ENCODE data around the gene PLEKHA6. TPM values are rescaled to one million over a fixed set of nuclear protein-coding genes. Genes with fewer than 3 reads are reported as not detected.

Gene PLEKHA6
- total RNA-seq, 6 experiments from 2014 or later: 16.6 to 31.1 (median 22.1) TPM

GRCh38 chr1:204404629-204405028 lies 44.9 kb upstream of the PLEKHA6 start:
- Histone ChIP-seq H3K27me3 (no peaks in the 10 kb centered on the region), H3K36me3 (peaks cover 5 to 55% (median 19%) of the 10 kb centered on the region in 4 donors), H3K27ac (no peak overlapping the region), H3K4me1 (peaks cover 0 to 17% (median 0%) of the 10 kb centered on the region in 4 donors), H3K9me3 (no peaks in the 10 kb centered on the region), H3K4me3 (no peak overlapping the region)
- WGBS (ENCODE audit: insufficient coverage, low coverage, low lambda C conversion rate, missing lambda C conversion rate): 36% methylated on average over 2 of the region's 2 CpGs
- DNase-seq: no peak
- no peak for ATAC-seq
- no peak for TF ChIP-seq POLR2A (IDR thresholded peaks at IDR 0.05)
- no peak for TF ChIP-seq CTCF (IDR thresholded peaks at IDR 0.05)
- intact Hi-C loops (cut with DNase I): no loop called here

GRCh38 chr1:204402391-204402790 lies 42.7 kb upstream of the PLEKHA6 start:
- H3K27ac ChIP-seq: no peak overlapping the region
- WGBS (ENCODE audit: insufficient coverage, low coverage, low lambda C conversion rate, missing lambda C conversion rate): 91% methylated on average over 4 of the region's 4 CpGs
- H3K4me1 ChIP-seq: peaks cover 0 to 17% (median 0%) of the 10 kb centered on the region in 4 donors
- H3K27me3 ChIP-seq: no peaks in the 10 kb centered on the region
- ATAC-seq (no peak), DNase-seq (no peak)
- intact Hi-C loops (cut with DNase I): no loop called here
- TF ChIP-seq POLR2A (IDR thresholded peaks at IDR 0.05) (no peak), CTCF (IDR thresholded peaks at IDR 0.05) (no peak)
- no peak overlapping the region for H3K4me3 ChIP-seq
- H3K36me3 ChIP-seq: peaks cover 5 to 62% (median 22%) of the 10 kb centered on the region in 4 donors
- H3K9me3 ChIP-seq: no peaks in the 10 kb centered on the region

- ATAC-seq (no peak), DNase-seq (no peak)
- Histone ChIP-seq H3K36me3 (peaks cover 5 to 62% (median 22%) of the 10 kb centered on the region in 4 donors), H3K9me3 (no peaks in the 10 kb centered on the region), H3K4me3 (no peak overlapping the region), H3K27ac (no peak overlapping the region), H3K27me3 (no peaks in the 10 kb centered on the region), H3K4me1 (peaks cover 0 to 14% (median 0%) of the 10 kb centered on the region in 4 donors)
- intact Hi-C loops (cut with DNase I): no loop called here
- WGBS (ENCODE audit: insufficient coverage, low coverage, low lambda C conversion rate, missing lambda C conversion rate): 93% methylated on average over 2 of the region's 3 CpGs
- no peak for TF ChIP-seq CTCF (IDR thresholded peaks at IDR 0.05)
- no peak for TF ChIP-seq POLR2A (IDR thresholded peaks at IDR 0.05)
Measured at GRCh38 chr1:204401730-204402129, 42.0 kb upstream of the PLEKHA6 start.

GRCh38 chr1:204400882-204401510 lies 41.3 kb upstream of the PLEKHA6 start:
- TF ChIP-seq POLR2A (IDR thresholded peaks at IDR 0.05): no peak
- no peak for TF ChIP-seq CTCF (IDR thresholded peaks at IDR 0.05)
- H3K27me3 ChIP-seq: no peaks in the 10 kb centered on the region
- no peak for DNase-seq
- peaks cover 5 to 57% (median 21%) of the 10 kb centered on the region in 4 donors for H3K36me3 ChIP-seq
- H3K4me3 ChIP-seq: no peak overlapping the region
- H3K9me3 ChIP-seq: no peaks in the 10 kb centered on the region
- H3K4me1 ChIP-seq: peaks cover 0 to 7% (median 0%) of the 10 kb centered on the region in 4 donors
- WGBS (ENCODE audit: insufficient coverage, low coverage, low lambda C conversion rate, missing lambda C conversion rate): 77% methylated on average over 6 of the region's 6 CpGs
- no peak overlapping the region for H3K27ac ChIP-seq
- intact Hi-C loops (cut with DNase I): no loop called here
- ATAC-seq: no peak

Measured in right lobe of liver (tissue), 6 donors.